NCI-H1436 treated with DMSO at 0.1 percent for 48 hours (cell line): ENCODE measurements around the gene EXOC3L1.

Experiments used
- DNase-seq: peaks from one replicate; lab custom pipeline; 2025; lab: John Stamatoyannopoulos, UW

The EXOC3L1 gene

DNA sequence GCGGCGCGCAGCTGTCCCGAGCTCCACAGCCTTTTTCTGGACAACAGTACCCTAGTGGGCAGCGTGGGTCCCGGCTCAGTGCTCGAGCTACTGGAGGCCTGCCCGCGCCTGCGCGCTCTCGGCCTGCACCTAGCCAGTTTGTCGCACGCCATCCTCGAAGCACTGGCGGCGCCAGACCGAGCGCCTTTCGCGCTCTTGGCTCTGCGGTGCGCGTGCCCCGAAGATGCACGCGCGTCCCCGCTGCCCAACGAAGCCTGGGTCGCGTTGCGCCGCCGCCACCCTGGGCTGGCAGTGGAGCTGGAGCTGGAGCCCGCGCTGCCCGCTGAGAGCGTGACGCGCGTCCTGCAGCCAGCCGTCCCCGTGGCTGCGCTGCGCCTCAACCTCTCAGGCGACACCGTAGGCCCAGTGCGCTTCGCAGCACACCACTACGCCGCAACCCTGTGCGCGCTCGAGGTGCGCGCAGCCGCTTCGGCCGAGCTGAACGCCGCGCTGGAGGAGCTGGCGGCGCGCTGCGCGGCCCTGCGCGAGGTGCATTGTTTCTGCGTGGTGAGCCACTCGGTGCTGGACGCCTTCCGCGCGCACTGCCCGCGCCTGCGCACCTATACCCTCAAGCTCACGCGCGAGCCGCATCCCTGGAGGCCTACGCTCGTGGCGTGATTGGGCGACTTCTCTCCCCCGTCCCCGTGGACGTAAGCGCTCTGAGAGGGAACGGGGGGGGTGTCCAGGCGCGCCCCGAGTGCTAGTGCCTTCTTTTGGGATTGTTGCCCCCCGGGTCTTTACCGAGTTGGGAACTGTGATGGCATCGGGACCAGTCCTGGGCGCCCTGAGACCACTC is 26.6 kb downstream of the EXOC3L1 start:
- DNase-seq = no peak

DNA sequence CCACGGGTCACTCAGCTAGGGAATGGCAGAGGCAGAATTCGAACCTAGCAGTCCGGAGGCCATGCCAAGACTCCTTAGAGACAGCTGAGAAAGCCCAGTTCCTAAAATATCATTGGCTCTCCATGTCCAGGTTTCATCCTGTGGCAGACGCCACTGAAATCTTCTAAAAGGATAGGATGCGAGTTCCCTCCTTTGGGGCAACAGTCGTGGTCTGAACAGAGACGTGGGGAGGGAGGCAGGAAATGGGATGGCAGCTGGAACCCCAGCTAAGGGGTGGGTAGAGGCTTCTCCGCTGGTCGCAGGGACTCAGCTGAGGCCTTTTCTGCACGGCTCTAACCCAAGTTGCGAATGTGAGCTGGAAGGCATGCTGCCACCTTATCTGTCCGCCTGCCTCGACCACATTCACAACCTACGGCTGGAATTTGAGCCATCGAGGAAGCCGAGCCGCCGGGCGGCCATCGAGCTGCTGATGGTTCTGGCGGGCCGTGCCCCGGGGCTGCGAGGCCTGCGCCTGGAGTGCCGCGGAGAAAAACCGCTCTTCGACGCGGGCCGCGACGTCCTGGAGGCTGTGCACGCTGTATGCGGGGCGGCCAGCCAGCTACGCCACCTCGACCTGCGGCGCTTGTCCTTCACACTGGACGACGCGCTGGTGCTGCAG is 27.3 kb downstream of the EXOC3L1 start:
- no peak for DNase-seq

DNA sequence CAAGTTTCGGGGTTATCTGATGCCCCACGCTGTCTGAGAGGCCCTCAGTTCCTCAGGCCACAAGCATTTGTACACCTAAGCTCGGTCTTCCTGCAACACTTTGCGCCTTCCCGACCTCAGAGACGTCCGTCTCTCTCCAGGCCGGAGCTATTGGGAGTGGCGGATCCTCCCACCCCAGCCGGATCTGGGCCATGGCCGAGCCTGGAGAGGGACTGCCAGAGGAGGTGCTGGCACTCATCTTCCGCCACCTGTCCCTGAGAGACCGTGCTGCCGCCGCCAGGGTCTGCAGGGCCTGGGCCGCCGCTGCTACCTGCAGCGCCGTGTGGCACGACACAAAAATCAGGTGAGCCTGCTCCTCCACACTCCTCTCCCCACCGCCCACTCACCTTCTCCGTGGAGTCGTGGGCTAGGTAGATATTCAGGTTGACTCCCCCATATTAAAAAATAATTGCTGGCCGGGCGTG is 28.3 kb downstream of the EXOC3L1 start:
- no peak for DNase-seq

DNA sequence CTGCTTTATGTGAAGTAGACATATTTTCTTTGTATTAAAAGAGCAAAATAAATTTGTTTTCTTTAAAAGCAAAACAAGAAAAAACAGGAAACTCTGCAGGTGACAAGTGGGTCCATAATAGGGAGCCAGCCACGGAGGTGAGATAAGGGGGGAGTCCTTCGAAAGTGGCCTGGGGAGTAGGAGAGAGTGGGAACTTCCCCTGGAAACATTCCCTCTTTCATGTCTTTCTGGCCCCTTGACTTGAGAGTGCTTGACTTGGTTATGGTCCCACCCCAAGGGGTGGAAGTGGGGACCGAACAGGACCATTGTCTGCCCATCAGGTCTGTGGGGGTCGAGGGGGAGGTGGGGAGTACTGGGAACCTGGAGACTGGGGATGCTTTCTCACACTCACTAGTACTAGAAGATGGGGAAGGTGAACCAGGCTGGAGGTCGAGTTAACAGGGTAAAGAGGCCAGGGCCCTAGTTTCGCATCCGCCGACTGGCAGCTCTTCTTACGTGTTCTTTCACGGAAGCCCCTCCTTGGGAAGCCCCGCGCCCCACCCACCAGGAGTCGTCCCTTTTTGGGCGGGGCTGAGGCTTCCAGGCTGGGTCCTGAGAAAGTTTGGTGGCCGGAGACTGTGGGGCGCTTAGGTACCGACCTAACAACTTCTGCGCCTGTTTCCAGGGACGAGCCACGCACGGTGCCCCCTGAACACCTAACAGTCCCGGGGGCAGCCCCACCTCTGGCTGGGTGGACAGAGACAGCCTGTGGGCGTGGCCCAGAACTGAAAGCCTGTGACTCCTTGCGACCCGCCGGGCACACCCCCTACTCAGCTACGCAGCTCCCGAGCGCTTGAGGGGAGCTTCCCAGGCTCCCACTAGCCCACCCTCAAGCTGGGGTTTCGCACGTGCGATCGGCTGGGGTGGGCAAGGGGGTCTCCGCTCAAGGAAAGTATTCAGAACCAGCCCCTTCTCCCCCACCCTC is 31.0 kb downstream of the EXOC3L1 start:
- DNase-seq = no peak

DNA sequence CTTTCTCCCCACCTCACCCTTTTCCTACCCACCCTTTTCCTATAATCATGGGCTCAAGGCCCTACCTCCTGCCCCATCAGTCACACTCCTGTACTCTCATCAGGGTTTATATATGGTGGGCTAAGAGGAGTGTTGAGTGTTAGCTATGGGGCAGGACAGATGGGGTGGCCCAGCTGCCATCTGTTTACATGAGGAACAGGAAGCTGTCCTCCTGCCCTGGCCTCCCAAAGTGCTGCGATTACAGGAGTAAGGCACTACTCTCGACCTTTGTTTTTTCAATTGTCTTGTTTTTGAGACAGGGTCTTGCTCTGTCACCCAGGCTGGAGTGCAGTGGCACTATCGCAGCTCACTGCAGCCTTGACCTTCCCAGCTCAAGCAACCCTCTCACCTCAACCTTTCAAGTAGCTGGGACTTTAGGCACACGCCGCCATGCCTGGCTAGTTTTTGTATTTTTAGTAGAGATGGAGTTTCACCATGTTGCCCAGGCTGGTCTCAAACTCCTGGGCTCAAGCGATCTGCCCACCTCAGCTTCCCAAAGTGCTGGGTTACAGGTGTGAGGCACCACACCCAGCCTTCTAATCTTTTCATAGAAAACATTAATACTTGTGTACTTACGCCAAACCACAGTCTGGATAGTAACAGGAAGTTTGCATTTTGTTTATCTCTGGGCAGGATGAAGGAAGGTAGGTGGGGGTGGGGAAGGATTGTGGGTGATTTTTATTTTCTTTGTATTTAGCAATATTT is 31.9 kb downstream of the EXOC3L1 start:
- DNase-seq = no peak

DNA sequence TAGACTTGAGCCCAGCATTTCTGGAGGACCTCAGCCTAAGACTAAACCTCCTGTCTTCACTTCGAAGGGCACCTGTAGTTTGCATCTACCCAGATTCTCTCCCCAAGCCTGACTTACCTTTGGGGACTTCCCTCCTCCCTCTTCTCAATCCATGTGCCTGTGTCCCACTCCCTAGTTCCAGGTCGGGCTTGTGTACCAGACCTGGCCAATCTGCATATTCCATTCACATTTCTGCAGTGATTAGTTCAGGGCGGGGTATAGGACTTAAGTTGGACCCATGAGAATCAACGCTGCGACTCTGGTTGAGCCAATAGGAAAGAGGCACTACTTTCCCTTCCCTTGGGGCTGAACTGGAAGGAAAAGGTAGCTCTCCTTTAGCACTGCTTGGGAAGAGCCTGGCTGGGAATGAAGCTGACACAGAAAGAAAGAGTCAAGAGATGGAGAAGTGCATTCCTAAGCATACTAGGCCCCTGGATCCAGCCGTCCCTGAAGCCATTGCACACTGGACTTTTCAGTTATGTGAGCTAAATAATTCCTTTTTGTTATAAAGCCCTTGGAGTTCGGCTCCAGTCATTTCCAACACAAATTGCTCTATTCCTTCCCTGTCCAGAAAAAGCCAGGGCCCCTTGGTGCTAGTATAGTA is 32.7 kb downstream of the EXOC3L1 start:
- DNase-seq = no peak

DNA sequence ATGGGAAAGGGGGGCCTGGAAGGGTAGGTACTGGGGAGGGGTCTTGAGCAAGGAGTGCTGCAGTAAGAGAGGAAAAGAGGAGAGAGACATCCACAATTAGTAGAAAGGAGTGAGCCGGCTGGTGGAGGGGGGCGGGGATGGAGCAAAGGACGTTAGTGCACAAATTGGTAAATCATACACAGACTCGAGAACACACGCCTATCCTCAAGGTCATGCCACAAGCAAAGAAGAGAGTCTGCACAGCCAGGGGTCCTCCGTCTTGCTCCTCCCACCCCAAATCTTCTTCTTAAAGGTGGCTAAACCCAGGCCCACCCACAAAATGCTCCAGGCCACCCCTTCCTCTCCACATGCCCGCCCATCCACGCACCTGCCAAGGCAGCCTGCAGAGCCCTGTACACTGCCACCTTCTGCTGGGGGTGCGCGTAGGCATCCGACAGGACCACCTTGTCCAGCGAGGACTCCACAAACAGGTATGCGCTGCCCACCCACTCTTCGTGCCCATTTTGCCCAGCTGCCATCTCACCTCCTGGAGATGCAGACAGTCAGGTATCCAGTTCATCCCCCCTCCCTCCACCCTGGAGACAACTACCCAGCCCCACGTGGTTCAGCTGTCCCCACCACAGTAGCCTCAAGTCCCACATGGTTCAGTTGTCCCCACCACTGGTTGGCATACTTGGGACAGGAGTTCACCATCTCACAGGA is 33.6 kb downstream of the EXOC3L1 start:
- DNase-seq = no peak

DNA sequence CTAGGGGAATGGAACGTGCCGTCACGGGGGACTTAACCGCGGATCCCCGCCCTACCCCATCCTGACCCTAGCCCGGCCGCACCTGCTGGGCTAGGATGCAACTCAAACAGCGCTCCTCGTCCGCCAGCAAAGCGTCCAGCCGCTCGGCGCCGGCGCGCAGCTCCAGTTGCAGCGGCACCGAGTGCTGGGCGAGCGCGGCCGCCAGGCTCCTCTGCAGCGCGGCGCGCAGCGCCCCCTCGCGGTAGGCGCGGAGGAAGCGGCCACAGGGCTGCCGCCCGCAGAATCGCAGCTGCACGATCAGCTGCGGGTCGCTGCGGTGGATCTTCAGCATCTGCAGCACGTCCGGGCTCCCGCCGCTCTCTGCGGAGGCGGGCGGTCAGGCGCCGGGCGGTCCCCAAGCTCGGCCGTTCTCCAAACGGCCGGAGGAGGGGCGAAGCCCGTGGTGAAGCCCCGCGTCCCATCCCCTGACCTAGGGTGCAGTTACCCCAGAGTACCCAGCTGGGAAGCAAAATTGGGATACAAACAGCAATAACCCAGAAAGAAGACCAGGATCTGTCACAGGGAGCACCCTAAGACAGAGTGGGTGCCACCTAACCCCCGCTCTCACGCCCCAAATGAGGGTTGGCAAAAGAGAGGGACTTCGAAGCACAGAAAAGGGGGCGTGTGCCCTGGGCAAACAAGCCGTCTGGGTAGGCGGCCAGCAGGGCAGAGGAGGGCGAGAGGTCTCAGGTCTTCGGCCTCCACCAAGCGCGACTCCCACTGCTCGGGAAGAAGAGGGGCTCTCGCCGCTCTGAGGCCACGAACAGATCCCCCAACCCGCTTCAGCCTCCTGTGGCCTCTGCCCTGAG is 34.4 kb downstream of the EXOC3L1 start:
- no peak for DNase-seq

DNA sequence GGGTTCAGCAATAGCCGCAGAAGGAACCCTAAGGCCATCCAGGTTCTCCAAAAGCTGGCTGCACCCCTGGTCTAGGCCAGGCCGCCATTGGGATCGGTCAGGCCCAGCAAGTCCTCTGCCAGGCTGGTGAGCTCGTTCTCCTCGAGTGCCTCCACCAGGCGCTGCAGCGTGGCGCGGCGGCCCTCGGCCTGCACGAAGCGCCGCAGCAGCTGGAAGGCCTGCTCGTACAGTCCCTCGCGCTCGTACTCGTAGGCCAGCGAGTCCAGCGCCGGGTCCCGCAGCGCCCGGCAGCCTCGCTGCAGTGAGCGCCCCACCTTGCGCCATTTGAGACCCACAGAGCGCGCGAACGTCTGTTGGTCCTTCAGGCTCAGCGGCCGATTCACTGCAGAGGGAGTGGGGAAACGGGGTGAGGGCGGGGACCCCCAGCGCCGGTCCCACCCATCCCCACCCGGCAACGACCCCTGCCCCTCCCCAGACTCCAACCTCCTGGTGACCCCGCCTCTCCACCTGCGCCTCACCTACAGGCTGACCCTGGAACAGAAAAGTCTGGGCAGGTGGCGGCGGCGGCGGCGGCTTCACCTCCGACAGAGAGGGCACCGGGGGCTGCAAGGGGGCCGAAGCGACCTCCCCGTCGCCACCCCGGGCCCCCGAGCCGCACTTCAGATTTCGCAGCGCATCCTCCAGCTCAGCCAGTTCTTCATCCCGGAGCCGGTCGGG is 35.2 kb downstream of the EXOC3L1 start:
- no peak for DNase-seq

DNA sequence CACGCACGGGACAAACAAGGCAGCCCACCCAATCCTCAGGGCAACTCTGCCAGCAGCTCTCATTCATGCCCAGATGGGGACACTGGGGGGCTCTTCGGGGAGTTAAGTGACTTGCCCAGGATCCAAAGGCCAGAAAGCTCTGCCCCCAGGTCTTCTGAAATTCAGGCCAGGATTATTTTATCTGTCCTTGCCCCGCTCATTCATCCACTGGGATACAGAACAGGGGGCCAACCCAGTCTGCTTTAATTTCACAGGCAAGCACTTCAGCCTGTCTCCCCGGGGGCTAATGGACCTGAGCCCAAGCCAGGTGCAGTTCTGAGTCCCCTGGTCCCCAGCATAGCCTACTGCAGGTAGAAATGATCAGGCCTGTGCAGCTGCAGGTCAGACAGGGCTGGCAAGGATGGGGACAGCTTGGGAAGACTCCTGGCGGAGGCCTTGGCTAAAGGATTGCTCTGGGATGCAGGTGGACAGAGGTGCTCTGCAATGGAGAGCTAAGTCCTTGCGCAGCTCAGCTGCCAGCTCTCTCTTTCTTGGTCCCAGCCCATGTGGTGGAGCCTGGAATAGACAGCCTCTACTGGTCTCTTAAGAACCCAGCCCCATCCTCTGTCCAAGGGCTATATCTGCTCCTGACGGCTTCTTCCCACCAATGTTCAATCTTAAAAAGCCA is 38.4 kb downstream of the EXOC3L1 start:
- no peak for DNase-seq

DNA sequence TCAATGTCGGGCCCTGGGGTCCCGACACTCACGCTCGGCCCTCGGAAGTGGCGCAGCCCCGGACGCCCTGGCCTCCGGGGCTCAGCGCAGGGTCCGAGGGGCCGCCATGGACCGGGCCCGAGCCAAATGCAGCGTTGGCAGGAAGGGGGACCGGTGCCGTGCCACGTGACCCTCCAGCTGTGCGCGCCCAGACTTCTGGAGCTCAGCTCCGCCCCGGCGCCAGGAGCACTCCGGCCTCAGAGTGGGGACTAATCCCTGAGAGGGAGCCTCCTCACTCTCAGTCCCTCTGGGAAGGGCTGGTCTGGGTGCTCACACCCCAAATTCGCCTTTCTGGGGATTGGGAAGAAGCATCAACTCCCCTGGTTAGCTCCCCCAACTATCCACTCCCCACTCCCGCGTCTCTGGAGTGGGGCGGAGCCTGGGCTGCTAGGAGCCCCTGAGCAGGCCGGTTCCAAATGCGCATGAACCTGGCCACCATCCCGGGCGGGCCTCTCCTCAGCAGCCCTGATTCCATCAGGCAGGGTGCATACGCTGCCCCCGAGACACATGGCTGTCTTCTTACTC is 39.0 kb downstream of the EXOC3L1 start, which contains the start of gene B3GNT9:
B3GNT9 (minus strand) TSS at position 166 of the 564 bp plus-strand sequence. CDS start 513 bp downstream, outside the sequence.
- DNase-seq = no peak

DNA sequence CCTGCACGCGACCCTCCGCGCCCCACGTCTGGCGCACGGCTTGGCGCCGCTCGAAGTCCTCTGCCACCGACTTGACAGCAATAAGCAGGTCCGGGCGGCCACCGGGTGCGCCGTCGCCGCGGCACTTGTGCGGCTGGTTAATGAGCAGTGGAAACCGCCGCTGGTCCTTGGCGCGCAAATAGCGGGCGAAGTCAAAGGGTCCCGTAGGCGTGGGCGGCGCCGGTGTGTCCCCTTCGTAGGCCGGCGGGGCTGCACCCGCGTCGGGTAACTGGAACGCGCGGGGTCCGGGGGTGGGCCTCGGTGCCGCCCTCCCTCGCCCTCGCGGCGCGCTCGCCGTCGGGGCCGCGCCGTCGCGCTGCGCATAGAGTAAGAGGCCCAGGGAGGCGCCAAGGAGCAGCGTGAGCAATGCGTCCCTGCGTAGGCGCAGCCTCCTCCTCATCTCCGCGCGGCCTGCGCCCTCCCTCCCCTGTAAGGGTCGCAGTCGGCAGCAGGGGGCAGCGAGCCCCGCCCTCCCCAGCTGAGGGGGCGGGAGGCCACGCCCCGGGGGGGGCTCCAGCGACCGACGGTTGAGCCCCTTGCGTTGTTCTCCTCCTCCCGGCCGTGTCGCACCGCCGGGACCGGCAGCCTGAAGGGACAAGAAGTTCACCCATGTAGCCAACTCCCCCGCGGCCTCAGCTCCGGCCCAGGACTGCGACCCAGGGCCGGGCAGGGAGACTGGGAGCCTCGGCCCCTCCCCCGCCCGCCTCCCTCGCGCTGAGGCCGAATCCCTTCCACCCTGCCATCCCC is 39.7 kb downstream of the EXOC3L1 start:
- DNase-seq = no peak

DNA sequence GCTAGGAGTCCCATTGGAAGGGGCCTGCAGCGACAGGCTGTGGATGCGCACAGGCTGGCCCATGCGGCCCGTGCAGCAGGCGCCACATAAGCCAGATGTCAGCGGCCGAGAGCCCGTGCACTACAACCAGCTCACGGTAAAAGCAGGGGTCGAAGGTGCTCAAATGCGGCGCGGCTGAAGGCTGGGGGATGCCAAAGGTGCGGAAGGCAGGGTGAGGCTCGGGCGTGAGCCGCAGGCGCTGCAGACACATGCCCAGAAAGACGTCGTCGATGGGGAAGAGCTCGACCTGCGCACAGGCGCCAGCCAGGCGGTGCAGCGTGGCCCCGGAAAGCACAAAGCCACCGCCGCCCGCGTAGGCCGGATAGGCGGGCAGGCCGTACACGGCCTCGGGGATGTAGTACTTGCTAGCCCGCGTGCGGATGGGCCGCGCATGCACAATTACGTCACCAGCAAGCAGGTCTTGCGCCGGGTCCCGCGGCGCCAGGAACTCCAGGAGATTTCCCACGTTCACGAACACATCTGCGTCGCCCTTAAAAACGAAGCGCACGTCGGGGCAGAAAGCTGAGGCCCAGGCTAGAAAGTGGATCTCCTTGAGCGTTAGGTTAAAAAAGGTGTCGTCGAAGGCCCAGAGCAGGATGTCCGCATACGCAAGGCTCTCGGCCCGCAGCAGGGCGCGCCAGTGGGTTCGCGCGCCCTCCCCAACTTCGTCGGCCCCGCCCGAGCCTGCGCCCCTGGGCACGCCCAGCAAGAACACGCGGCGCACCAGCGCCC is 40.5 kb downstream of the EXOC3L1 start:
- no peak for DNase-seq

DNA sequence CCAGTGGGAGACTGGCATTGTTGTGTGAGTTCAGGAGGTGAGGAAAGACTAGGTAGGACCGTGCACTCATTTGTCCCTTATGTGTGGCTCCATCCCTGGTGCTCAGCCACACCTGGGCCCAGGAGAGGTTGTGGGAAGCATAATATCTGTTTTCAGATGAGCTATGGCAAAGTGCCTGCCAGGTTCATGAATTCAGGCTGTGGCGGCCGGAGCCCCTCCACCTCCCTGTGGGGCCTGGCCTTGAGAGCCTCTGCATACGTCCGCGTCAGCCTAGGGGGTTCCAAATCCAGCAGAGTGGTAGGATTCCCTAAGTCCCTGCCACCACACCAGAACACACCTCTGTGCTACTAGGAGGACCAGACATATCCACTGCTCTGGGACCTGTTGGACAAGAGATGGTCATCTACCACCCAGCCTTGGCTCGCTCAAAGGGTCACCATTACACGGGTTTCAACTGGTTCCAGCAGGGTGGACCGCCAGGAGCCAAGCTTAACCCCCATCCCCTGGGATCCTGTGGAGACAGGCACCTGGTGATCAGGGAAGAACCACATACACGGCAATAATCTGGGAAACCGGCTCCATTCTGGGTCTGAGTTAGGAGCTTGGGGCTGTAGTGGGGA is 41.2 kb downstream of the EXOC3L1 start:
- DNase-seq = no peak

DNA sequence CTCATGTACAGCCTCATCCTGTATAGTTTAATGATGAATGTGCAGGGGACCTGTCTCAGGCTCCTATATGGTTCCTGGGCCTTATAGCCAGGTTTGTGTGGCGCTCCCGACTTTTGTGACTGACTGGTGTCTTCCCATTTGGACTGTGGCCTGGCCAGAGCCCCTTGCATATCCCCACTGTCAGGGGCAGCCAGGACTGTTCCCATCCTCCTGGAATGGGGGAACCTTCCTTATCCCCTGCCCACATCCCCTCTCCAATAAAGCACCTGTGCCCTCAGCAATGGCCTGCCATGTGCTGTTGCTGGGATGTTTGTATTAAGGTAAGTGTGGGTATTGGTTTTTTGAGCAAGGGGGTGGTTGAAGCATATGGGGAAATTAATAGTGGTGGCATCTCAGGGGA is 41.7 kb downstream of the EXOC3L1 start:
- no peak for DNase-seq
